ENCODE measurements around the gene ACTR3C. TPM values are rescaled to one million over a fixed set of nuclear protein-coding genes. Genes with fewer than 3 reads are reported as not detected.
"Not testable (repeated sequence)": the region's sequence is repeated elsewhere in the genome, so short reads cannot be mapped to it uniquely, and the experiment has no call there.

Gene ACTR3C
- total and polyA plus RNA-seq, 2 donors (not counting 1 experiment from before 2014, with no cell fraction given), result 0.09 to 0.50 TPM

- H3K4me2 ChIP-seq (ENCODE audit: extremely low read depth, insufficient read depth, low read length); H3K4me1 ChIP-seq (ENCODE audit: control insufficient read depth, extremely low read depth, insufficient read depth, low read length); H3K9ac ChIP-seq (ENCODE audit: insufficient read depth, low read length); H3K36me3 ChIP-seq (ENCODE audit: control insufficient read depth, insufficient read depth, low read length); DNase-seq (ENCODE audit: low read depth in 2 of 2); H2AFZ ChIP-seq (ENCODE audit: low read length); H4K20me1 ChIP-seq (ENCODE audit: control insufficient read depth, extremely low read depth, insufficient read depth, low read length); H3K27me3 ChIP-seq (ENCODE audit: control insufficient read depth, insufficient read depth, low read length); H3K79me2 ChIP-seq (ENCODE audit: control insufficient read depth, insufficient read depth, low read length); H3K9me3 ChIP-seq (ENCODE audit: control insufficient read depth, insufficient read depth, low read depth, low read length); H3K27ac ChIP-seq (ENCODE audit: insufficient read depth, low read length); H3K4me3 ChIP-seq (replicated peaks in 1 of 4; ENCODE audit: control extremely low read depth in 1 of 4, insufficient read depth in 1 of 4, low read depth in 3 of 4, low read length in 4 of 4): not testable (repeated sequence)
Observed at GRCh38 chr7:150288816-150289215, 34.5 kb downstream of the ACTR3C start.

- H3K27ac ChIP-seq (ENCODE audit: insufficient read depth, low read length); H4K20me1 ChIP-seq (ENCODE audit: control insufficient read depth, extremely low read depth, insufficient read depth, low read length); H3K27me3 ChIP-seq (ENCODE audit: control insufficient read depth, insufficient read depth, low read length); H2AFZ ChIP-seq (ENCODE audit: low read length); H3K9me3 ChIP-seq (ENCODE audit: control insufficient read depth, insufficient read depth, low read depth, low read length); H3K79me2 ChIP-seq (ENCODE audit: control insufficient read depth, insufficient read depth, low read length); H3K9ac ChIP-seq (ENCODE audit: insufficient read depth, low read length); H3K4me1 ChIP-seq (ENCODE audit: control insufficient read depth, extremely low read depth, insufficient read depth, low read length); DNase-seq (ENCODE audit: low read depth in 2 of 2); H3K4me2 ChIP-seq (ENCODE audit: extremely low read depth, insufficient read depth, low read length); H3K36me3 ChIP-seq (ENCODE audit: control insufficient read depth, insufficient read depth, low read length); H3K4me3 ChIP-seq (replicated peaks in 1 of 4; ENCODE audit: control extremely low read depth in 1 of 4, insufficient read depth in 1 of 4, low read depth in 3 of 4, low read length in 4 of 4): not testable (repeated sequence)
Observed at GRCh38 chr7:150287815-150288214, 35.5 kb downstream of the ACTR3C start.

- H3K4me2 ChIP-seq (ENCODE audit: extremely low read depth, insufficient read depth, low read length); H3K4me3 ChIP-seq (replicated peaks in 1 of 4; ENCODE audit: control extremely low read depth in 1 of 4, insufficient read depth in 1 of 4, low read depth in 3 of 4, low read length in 4 of 4); H4K20me1 ChIP-seq (ENCODE audit: control insufficient read depth, extremely low read depth, insufficient read depth, low read length); H3K36me3 ChIP-seq (ENCODE audit: control insufficient read depth, insufficient read depth, low read length); H3K27me3 ChIP-seq (ENCODE audit: control insufficient read depth, insufficient read depth, low read length); H3K9ac ChIP-seq (ENCODE audit: insufficient read depth, low read length); H3K4me1 ChIP-seq (ENCODE audit: control insufficient read depth, extremely low read depth, insufficient read depth, low read length); H3K79me2 ChIP-seq (ENCODE audit: control insufficient read depth, insufficient read depth, low read length); H3K9me3 ChIP-seq (ENCODE audit: control insufficient read depth, insufficient read depth, low read depth, low read length); H3K27ac ChIP-seq (ENCODE audit: insufficient read depth, low read length); H2AFZ ChIP-seq (ENCODE audit: low read length): not testable (repeated sequence)
- peak in 1 of 2 donors; percentile 8 for DNase-seq (ENCODE audit: low read depth in 2 of 2)
- TF ChIP-seq, protein P1, sequence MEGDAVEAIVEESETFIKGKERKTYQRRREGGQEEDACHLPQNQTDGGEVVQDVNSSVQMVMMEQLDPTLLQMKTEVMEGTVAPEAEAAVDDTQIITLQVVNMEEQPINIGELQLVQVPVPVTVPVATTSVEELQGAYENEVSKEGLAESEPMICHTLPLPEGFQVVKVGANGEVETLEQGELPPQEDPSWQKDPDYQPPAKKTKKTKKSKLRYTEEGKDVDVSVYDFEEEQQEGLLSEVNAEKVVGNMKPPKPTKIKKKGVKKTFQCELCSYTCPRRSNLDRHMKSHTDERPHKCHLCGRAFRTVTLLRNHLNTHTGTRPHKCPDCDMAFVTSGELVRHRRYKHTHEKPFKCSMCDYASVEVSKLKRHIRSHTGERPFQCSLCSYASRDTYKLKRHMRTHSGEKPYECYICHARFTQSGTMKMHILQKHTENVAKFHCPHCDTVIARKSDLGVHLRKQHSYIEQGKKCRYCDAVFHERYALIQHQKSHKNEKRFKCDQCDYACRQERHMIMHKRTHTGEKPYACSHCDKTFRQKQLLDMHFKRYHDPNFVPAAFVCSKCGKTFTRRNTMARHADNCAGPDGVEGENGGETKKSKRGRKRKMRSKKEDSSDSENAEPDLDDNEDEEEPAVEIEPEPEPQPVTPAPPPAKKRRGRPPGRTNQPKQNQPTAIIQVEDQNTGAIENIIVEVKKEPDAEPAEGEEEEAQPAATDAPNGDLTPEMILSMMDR (conservative IDR thresholded peaks at IDR 0.05 in 1 of 2, IDR thresholded peaks at IDR 0.05 in 1 of 2; ENCODE audit: low read depth in 1 of 2, low read length in 2 of 2), result peak; percentile 48 to 52
Observed at GRCh38 chr7:150285849-150286754, 37.2 kb downstream of the ACTR3C start.

DNA sequence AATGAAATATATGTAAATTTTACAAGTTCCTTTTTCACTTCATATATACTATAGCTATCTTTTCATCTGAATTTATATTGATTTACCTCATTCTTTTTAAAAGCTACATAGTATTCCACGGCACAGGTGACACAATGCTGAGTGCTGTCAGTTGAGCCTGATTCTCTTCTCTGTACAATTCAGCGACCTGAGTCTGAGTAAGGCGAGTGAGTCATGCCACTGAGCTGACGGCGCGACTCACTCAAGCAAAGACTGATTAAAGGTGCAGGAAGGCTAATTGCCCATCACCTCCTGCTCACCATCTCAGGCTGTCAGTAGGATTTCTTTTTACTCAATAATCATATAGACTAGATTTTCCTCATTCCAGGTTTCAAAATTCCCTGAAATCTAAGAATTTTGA, 39.7 kb downstream of the ACTR3C start:
- H3K27ac ChIP-seq (ENCODE audit: insufficient read depth, low read length); H3K79me2 ChIP-seq (ENCODE audit: control insufficient read depth, insufficient read depth, low read length); DNase-seq (ENCODE audit: low read depth in 2 of 2); H2AFZ ChIP-seq (ENCODE audit: low read length); H3K4me2 ChIP-seq (ENCODE audit: extremely low read depth, insufficient read depth, low read length); H3K27me3 ChIP-seq (ENCODE audit: control insufficient read depth, insufficient read depth, low read length); H4K20me1 ChIP-seq (ENCODE audit: control insufficient read depth, extremely low read depth, insufficient read depth, low read length); H3K36me3 ChIP-seq (ENCODE audit: control insufficient read depth, insufficient read depth, low read length); H3K4me3 ChIP-seq (replicated peaks in 1 of 4; ENCODE audit: control extremely low read depth in 1 of 4, insufficient read depth in 1 of 4, low read depth in 3 of 4, low read length in 4 of 4); H3K4me1 ChIP-seq (ENCODE audit: control insufficient read depth, extremely low read depth, insufficient read depth, low read length); H3K9me3 ChIP-seq (ENCODE audit: control insufficient read depth, insufficient read depth, low read depth, low read length); H3K9ac ChIP-seq (ENCODE audit: insufficient read depth, low read length): not testable (repeated sequence)

DNA sequence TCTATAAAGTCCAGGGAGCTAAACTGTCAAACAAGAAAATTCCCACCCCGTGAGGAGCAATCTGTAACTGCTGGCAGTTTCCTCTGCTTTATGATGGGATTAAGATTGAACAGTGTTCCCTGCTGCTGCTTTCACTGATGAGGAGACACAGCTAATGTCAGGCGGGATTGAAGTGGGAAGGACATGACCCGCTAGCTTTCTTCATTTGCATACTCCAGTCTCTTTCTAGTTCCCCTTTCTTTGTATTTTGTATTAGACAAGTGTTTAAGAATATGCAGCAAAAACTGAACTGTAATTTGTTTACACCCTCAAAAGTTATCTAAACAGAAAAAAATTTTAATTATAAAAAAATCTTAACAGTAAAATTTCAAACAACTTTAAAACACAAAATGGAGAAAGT, 40.2 kb downstream of the ACTR3C start:
- not testable (repeated sequence) for H3K9me3 ChIP-seq (ENCODE audit: control insufficient read depth, insufficient read depth, low read depth, low read length); H3K27me3 ChIP-seq (ENCODE audit: control insufficient read depth, insufficient read depth, low read length); H4K20me1 ChIP-seq (ENCODE audit: control insufficient read depth, extremely low read depth, insufficient read depth, low read length); DNase-seq (ENCODE audit: low read depth in 2 of 2); H3K9ac ChIP-seq (ENCODE audit: insufficient read depth, low read length); H3K27ac ChIP-seq (ENCODE audit: insufficient read depth, low read length); H3K4me3 ChIP-seq (replicated peaks in 1 of 4; ENCODE audit: control extremely low read depth in 1 of 4, insufficient read depth in 1 of 4, low read depth in 3 of 4, low read length in 4 of 4); H3K4me1 ChIP-seq (ENCODE audit: control insufficient read depth, extremely low read depth, insufficient read depth, low read length); H3K79me2 ChIP-seq (ENCODE audit: control insufficient read depth, insufficient read depth, low read length); H2AFZ ChIP-seq (ENCODE audit: low read length); H3K36me3 ChIP-seq (ENCODE audit: control insufficient read depth, insufficient read depth, low read length); H3K4me2 ChIP-seq (ENCODE audit: extremely low read depth, insufficient read depth, low read length)

- H3K9me3 ChIP-seq (ENCODE audit: control insufficient read depth, insufficient read depth, low read depth, low read length); H3K4me1 ChIP-seq (ENCODE audit: control insufficient read depth, extremely low read depth, insufficient read depth, low read length); H2AFZ ChIP-seq (ENCODE audit: low read length); H3K27ac ChIP-seq (ENCODE audit: insufficient read depth, low read length); H3K27me3 ChIP-seq (ENCODE audit: control insufficient read depth, insufficient read depth, low read length); H3K36me3 ChIP-seq (ENCODE audit: control insufficient read depth, insufficient read depth, low read length); H4K20me1 ChIP-seq (ENCODE audit: control insufficient read depth, extremely low read depth, insufficient read depth, low read length); H3K79me2 ChIP-seq (ENCODE audit: control insufficient read depth, insufficient read depth, low read length); H3K4me2 ChIP-seq (ENCODE audit: extremely low read depth, insufficient read depth, low read length); H3K9ac ChIP-seq (ENCODE audit: insufficient read depth, low read length); H3K4me3 ChIP-seq (replicated peaks in 1 of 4; ENCODE audit: control extremely low read depth in 1 of 4, insufficient read depth in 1 of 4, low read depth in 3 of 4, low read length in 4 of 4); DNase-seq (ENCODE audit: low read depth in 2 of 2): not testable (repeated sequence)
Observed at GRCh38 chr7:150281681-150282403, 41.5 kb downstream of the ACTR3C start.

Measured in fibroblast of lung (primary cell).